T-helper 2 cell treated with Interferon-gamma antibody and Interleukin-4, amounts not matched to agents 5 μg/mL and 100 μg/mL, for 36 hours (primary cell): ENCODE results near the gene SYT15.
"Not testable (repeated sequence)": the region's sequence is repeated elsewhere in the genome, so short reads cannot be mapped to it uniquely, and the experiment has no call there.

Source experiments
- DNase-seq: peaks from one replicate; pipeline ENCODE4 v3.0.0; 2021; ENCODE audit warnings: low spot score
- H3K27ac Mint-ChIP-seq: one replicate; pipeline ENCODE4 v1.8.0; 2021; ENCODE audit warnings: mild to moderate bottlenecking, mixed read lengths
- H3K27me3 Mint-ChIP-seq: one replicate; pipeline ENCODE4 v1.8.0; 2021; ENCODE audit warnings: low read depth, mixed read lengths
- H3K36me3 Mint-ChIP-seq: one replicate; pipeline ENCODE4 v1.8.0; 2021; ENCODE audit warnings: low read depth, mixed read lengths
- H3K4me1 Mint-ChIP-seq: one replicate; pipeline ENCODE4 v1.8.0; 2021; ENCODE audit warnings: low read depth, mixed read lengths
- H3K4me3 Mint-ChIP-seq: one replicate; pipeline ENCODE4 v1.8.0; 2022; ENCODE audit warnings: mild to moderate bottlenecking, moderate library complexity, mixed read lengths
- H3K9me3 Mint-ChIP-seq: one replicate; pipeline ENCODE4 v1.8.0; 2021; ENCODE audit warnings: mixed read lengths

SYT15 gene

DNA sequence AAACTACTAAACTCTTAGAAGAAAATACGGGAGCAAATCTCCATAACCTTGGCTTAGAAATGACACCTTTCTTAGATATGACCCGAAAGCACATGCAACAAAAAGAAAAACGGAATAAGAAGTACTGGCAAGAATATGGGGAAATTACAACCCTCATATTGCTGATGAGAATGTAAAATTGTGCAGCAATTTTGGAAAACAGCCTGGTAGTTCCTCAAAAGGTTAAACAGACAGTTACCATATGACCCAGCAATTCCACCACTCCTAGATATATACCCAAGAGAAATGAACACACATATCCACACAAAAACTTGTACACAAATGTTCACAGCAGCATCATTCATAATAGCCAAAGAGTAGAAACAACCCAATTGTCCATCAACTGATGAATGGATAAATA, 37.3 kb downstream of the SYT15 start:
- not testable (repeated sequence) for H3K4me1 Mint-ChIP-seq, DNase-seq, H3K27me3 Mint-ChIP-seq

DNA sequence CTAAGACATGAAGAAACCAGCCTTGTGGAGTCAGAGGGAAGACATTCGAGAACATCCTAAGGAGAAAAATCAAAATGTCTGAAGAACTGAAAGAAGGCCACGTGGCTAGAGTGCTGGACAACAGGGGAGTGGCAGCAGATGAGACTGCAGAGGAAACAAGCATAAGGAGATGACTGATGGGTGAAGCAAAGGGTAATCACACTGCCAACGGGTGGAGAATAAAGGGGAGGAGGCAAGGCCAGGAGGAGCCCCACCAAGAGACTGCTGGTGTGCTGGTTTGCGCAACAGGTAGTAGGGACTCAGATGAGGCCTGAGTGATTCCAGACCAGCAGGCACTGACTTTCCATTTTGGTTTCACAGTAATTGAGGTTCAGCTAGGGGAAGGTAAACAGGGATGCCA, 38.2 kb downstream of the SYT15 start:
- H3K4me1 Mint-ChIP-seq, H3K27me3 Mint-ChIP-seq, H3K27ac Mint-ChIP-seq, H3K4me3 Mint-ChIP-seq, H3K36me3 Mint-ChIP-seq, DNase-seq, H3K9me3 Mint-ChIP-seq: not testable (repeated sequence)

More for the DNA sequence above, 37.3 kb downstream of the SYT15 start:
- not testable (repeated sequence) for H3K9me3 Mint-ChIP-seq, H3K4me3 Mint-ChIP-seq, H3K27ac Mint-ChIP-seq, H3K36me3 Mint-ChIP-seq

DNA sequence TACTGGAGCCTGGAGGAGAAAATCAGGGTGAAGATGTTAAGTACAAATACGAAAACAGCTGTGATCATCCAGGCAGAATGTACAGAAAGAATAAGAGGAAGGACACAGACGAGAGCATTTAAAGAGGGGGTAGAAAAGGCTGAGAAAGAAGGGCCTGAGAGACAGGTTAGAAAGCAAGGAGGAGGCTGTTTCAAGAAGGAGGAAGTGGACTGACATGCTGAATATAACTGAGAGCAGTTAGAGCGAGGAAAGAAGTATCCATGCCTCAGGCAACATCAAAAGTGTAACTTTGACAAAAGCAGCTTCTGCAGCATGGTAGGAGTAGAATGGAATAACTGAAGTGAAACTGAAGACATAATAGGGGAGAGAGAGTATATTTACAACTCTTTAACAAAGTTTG, 39.0 kb downstream of the SYT15 start:
- not testable (repeated sequence) for H3K4me3 Mint-ChIP-seq, H3K27me3 Mint-ChIP-seq, DNase-seq, H3K36me3 Mint-ChIP-seq, H3K9me3 Mint-ChIP-seq, H3K27ac Mint-ChIP-seq, H3K4me1 Mint-ChIP-seq

DNA sequence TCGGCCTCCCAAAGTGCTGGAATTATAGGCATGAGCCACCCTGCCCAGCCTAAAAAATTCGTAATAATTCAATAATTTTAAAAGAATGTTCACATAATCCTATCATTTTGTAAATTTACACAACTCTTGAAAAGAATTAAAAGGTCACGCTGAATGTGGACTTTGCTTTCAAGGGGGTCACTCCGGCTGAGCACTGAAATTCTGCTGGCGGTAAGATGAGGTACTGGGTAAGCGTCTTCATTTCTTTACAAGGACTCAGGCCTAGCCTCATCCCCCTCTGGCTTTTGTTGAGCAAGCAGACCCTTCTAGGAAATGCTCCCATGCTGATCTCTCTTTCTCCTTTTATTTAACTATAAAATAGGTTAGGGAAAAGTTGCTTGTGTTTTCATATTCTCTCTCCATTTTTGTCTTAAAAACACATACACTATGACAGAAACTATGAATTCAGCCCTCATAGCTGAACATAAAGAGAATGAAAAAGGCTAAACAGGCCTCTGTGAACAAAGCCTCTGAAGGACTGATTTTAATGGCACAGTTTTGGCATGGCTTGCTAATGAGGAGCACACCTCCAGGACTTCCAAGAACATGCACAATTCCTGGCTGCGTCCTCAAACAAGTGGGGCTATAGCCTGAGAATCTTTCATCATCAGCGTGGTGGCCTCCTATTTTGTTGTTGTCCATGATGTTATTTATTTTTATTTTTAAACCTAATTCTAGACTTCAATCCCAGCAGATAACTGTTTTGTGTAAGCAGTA, 45.1 kb downstream of the SYT15 start:
- H3K27ac Mint-ChIP-seq: not testable (repeated sequence)

GRCh38 chr10:46629805-46630204, 50.9 kb downstream of the SYT15 start:
- not testable (repeated sequence) for H3K9me3 Mint-ChIP-seq, DNase-seq, H3K4me3 Mint-ChIP-seq, H3K4me1 Mint-ChIP-seq, H3K27me3 Mint-ChIP-seq, H3K36me3 Mint-ChIP-seq, H3K27ac Mint-ChIP-seq

More for the DNA sequence above, 45.1 kb downstream of the SYT15 start:
- DNase-seq, H3K27me3 Mint-ChIP-seq, H3K36me3 Mint-ChIP-seq, H3K4me3 Mint-ChIP-seq, H3K9me3 Mint-ChIP-seq, H3K4me1 Mint-ChIP-seq: not testable (repeated sequence)

DNA sequence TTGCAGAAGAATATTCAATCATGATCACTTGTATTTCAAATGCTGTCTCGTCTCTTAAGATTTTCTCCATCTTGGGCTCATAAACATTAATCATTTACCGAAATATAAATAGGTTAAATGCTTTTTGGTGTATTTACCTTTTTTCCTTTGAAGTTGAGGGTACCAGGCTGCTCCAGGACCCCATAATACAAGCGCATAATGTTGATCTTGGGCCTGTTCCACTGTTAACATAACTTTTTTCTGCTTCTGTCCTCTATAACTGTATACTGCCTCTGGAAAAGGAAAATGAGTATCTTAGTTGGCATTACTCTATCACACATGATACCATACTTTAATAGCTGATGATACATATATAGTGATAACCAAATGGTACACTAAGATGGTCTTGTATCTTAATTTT, 51.9 kb downstream of the SYT15 start:
- not testable (repeated sequence) for H3K36me3 Mint-ChIP-seq, DNase-seq, H3K27ac Mint-ChIP-seq, H3K27me3 Mint-ChIP-seq, H3K4me1 Mint-ChIP-seq, H3K9me3 Mint-ChIP-seq, H3K4me3 Mint-ChIP-seq

GRCh38 chr10:46631683-46632082, 52.8 kb downstream of the SYT15 start:
- H3K27ac Mint-ChIP-seq: not testable (repeated sequence)

DNA sequence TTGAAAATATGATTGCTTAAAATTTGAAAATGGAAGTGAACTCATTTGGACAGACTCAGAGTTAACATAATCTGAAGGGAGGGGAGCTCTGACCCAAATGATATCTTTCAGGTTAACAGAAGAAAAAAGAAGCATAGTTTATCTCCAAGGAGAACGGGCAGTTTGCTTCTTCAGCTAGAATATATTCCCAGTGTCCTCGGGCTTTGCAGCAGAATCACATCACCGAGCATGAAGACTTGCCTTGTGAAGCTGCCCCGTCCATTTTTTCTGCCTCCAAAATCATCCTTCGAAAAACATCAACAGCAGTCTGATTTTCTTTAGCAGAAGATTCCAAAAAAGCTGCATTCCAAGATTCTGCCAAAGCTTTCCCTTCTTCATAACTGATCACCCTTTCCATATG, 55.8 kb downstream of the SYT15 start:
- peak overlapping the region; percentile 48 for H3K4me3 Mint-ChIP-seq
- not testable (repeated sequence) for H3K36me3 Mint-ChIP-seq, DNase-seq, H3K4me1 Mint-ChIP-seq, H3K27ac Mint-ChIP-seq, H3K27me3 Mint-ChIP-seq, H3K9me3 Mint-ChIP-seq

More at GRCh38 chr10:46631683-46632082, 52.8 kb downstream of the SYT15 start:
- not testable (repeated sequence) for H3K4me1 Mint-ChIP-seq, H3K36me3 Mint-ChIP-seq, H3K27me3 Mint-ChIP-seq, DNase-seq, H3K4me3 Mint-ChIP-seq, H3K9me3 Mint-ChIP-seq

GRCh38 chr10:46635364-46635959, 56.5 kb downstream of the SYT15 start:
- not testable (repeated sequence) for H3K9me3 Mint-ChIP-seq, H3K4me1 Mint-ChIP-seq, H3K27me3 Mint-ChIP-seq, DNase-seq, H3K36me3 Mint-ChIP-seq
- Mint-ChIP-seq H3K4me3 (peak overlapping the region; percentile 58), H3K27ac (peak overlapping the region; percentile 67)

- not testable (repeated sequence) for H3K9me3 Mint-ChIP-seq, H3K4me3 Mint-ChIP-seq, DNase-seq, H3K27me3 Mint-ChIP-seq, H3K36me3 Mint-ChIP-seq, H3K27ac Mint-ChIP-seq, H3K4me1 Mint-ChIP-seq
Measured at GRCh38 chr10:46640005-46640404, 61.1 kb downstream of the SYT15 start.
